A549 (cell line): Measurements from ENCODE around the gene MEDAG. TPM values are rescaled to one million over a fixed set of nuclear protein-coding genes. Genes with fewer than 3 reads are reported as not detected.
A peak's percentile ranks its signal among the peaks of the same experiment; 100 is the strongest.

Experiments
- ATAC-seq, 2 experiments: fragments of 200-7000 bp in 1 of 2; fragments of >200 bp in 1 of 2; cut with Nextera tagmentation in 1 of 2; cut with Tn5 transposase in 1 of 2; 3 replicates each; pipeline versions ENCODE4 v1.8.0 to v1.9.1; 2018 to 2020; ENCODE audit warnings: mild to moderate bottlenecking in 1 of 2, moderate library complexity in 1 of 2
- CTCF ChIA-PET: fragments of 300-600 bp; sonication (Branson Sonifier 250); formaldehyde crosslinking; extraction: SDS; loops from one replicate; lab custom pipeline; 2021; ENCODE audit warnings: antibody characterized with exemption, inconsistent platforms; lab: Yijun Ruan, JAX
- POLR2A ChIA-PET: fragments of 350-600 bp; formaldehyde crosslinking; extraction: SDS; loops from one replicate; lab custom pipeline; 2021; ENCODE audit warnings: antibody characterized with exemption, inconsistent platforms; lab: Yijun Ruan, JAX
- DNase-seq, 2 experiments: peaks; one replicate each; pipeline versions ENCODE4 v3.0.0 to v3.0.0-alpha.2; 2011 to 2016; ENCODE audit warnings: low read depth in 1 of 2, low spot score in 1 of 2
- FAIRE-seq: peaks from 2 replicates; lab custom pipeline; 2011; peaks lifted over from hg19 to GRCh38; lab: Jason Lieb, UNC
- H3K27ac ChIP-seq, 2 experiments: fragments of >200 bp; sonication (Bioruptor Twin); formaldehyde crosslinking; 3 replicates each; pipeline ENCODE4 v1.5.1; 2016 to 2017
- H3K4me1 ChIP-seq: fragments of >200 bp; sonication (Bioruptor Twin); formaldehyde crosslinking; 3 replicates; pipeline ENCODE4 v1.6.1; 2016
- H3K4me2 ChIP-seq: fragments of >200 bp; sonication (Bioruptor Twin); formaldehyde crosslinking; 3 replicates; pipeline ENCODE4 v1.6.1; 2016
- H3K4me3 ChIP-seq: fragments of >200 bp; sonication (Bioruptor Twin); formaldehyde crosslinking; 3 replicates; pipeline ENCODE4 v1.5.1; 2016
- H3K9me3 ChIP-seq: fragments of >200 bp; sonication (Bioruptor Twin); formaldehyde crosslinking; 3 replicates; pipeline ENCODE4 v1.6.1; 2016
- CEBPB ChIP-seq, 2 experiments: fragments of >200 bp in 1 of 2; sonication (Bioruptor Twin) in 1 of 2; formaldehyde crosslinking in 1 of 2; IDR thresholded peaks; 2 replicates each; pipeline ENCODE4 v1.6.1; 2012 to 2016
- CHD4 ChIP-seq: fragments of 200-600 bp; sonication (generic); IDR thresholded peaks from 2 replicates; pipeline ENCODE4 v1.6.1; 2016; ENCODE audit warnings: antibody characterized with exemption, mild to moderate bottlenecking, borderline replicate concordance
- EHMT2 ChIP-seq: fragments of 200-600 bp; sonication (generic); IDR thresholded peaks from 2 replicates; pipeline ENCODE4 v1.6.1; 2016; ENCODE audit warnings: antibody characterized with exemption, low read depth, mild to moderate bottlenecking, moderate library complexity
- ELK1 ChIP-seq: fragments of 150-350 bp; IDR thresholded peaks from 2 replicates; pipeline ENCODE4 v1.6.1; 2014; ENCODE audit warnings: low read depth, mild to moderate bottlenecking, low read length
- EP300 ChIP-seq, 2 experiments: fragments of >200 bp; sonication (Bioruptor Twin); formaldehyde crosslinking; IDR thresholded peaks; 2 replicates in 1 of 2; 3 replicates in 1 of 2; pipeline ENCODE4 v1.6.1; 2016 to 2017
- FOSL2 ChIP-seq, 2 experiments: fragments of 450-650 bp in 1 of 2; fragments of >200 bp in 1 of 2; sonication (Bioruptor Twin) in 1 of 2; formaldehyde crosslinking; IDR thresholded peaks; 2 replicates each; pipeline versions ENCODE4 v1.5.0 to v1.6.1; 2016 to 2020; ENCODE audit warnings: mild to moderate bottlenecking in 1 of 2, moderate library complexity in 1 of 2
- HEYL ChIP-seq: fragments of 250-450 bp; sonication (Bioruptor Pico); IDR thresholded peaks from 2 replicates; pipeline ENCODE4 v1.8.0; 2021; ENCODE audit warnings: mild to moderate bottlenecking, moderate library complexity
- HOXA7 ChIP-seq: fragments of 250-450 bp; sonication (Bioruptor Pico); IDR thresholded peaks from 2 replicates; pipeline ENCODE4 v1.5.0; 2020; ENCODE audit warnings: mild to moderate bottlenecking, moderate library complexity
- HOXB5 ChIP-seq: fragments of 250-450 bp; sonication (Bioruptor Pico); IDR thresholded peaks from 2 replicates; pipeline ENCODE4 v1.5.0; 2020; ENCODE audit warnings: mild to moderate bottlenecking, moderate library complexity
- JUN ChIP-seq, 2 experiments: fragments of >200 bp; sonication (Bioruptor Twin); formaldehyde crosslinking; IDR thresholded peaks; 2 replicates in 1 of 2; 3 replicates in 1 of 2; pipeline ENCODE4 v1.6.1; 2016 to 2017
- KDM1A ChIP-seq: fragments of 200-600 bp; sonication (generic); IDR thresholded peaks from 2 replicates; pipeline ENCODE4 v1.6.1; 2016; ENCODE audit warnings: low read depth, mild to moderate bottlenecking
- MYC ChIP-seq: IDR thresholded peaks from 2 replicates; pipeline ENCODE4 v1.6.1; 2012; ENCODE audit warnings: mild to moderate bottlenecking, inconsistent platforms, low read length, improper control_type of control experiment, borderline replicate concordance
- NFE2L2 ChIP-seq: fragments of 150-350 bp; conservative IDR thresholded peaks from 2 replicates; pipeline ENCODE4 v1.6.1; 2014; ENCODE audit warnings: low read length
- PHF8 ChIP-seq: fragments of 200-600 bp; sonication (generic); IDR thresholded peaks from 2 replicates; pipeline ENCODE4 v1.6.1; 2016; ENCODE audit warnings: low read depth, mild to moderate bottlenecking, antibody characterized with exemption, moderate library complexity, borderline replicate concordance
- POLR2A ChIP-seq: IDR thresholded peaks from 2 replicates; pipeline ENCODE4 v1.6.1; 2012; ENCODE audit warnings: mild to moderate bottlenecking, low read length
- RAD21 ChIP-seq, 2 experiments: fragments of >200 bp in 1 of 2; sonication (Bioruptor Twin) in 1 of 2; formaldehyde crosslinking in 1 of 2; IDR thresholded peaks in 1 of 2; conservative IDR thresholded peaks in 1 of 2; 2 replicates in 1 of 2; 3 replicates in 1 of 2; pipeline ENCODE4 v1.6.1; 2012 to 2018; ENCODE audit warnings: inconsistent platforms in 1 of 2
- RARB ChIP-seq: fragments of 250-450 bp; sonication (Bioruptor Pico); IDR thresholded peaks from 2 replicates; pipeline ENCODE4 v1.8.0; 2021; ENCODE audit warnings: mild to moderate bottlenecking, moderate library complexity
- REST ChIP-seq: fragments of 200-600 bp; sonication (generic); IDR thresholded peaks from 2 replicates; pipeline ENCODE4 v1.6.1; 2016; ENCODE audit warnings: antibody characterized with exemption, mild to moderate bottlenecking, moderate library complexity
- RFX5 ChIP-seq: fragments of 450-650 bp; IDR thresholded peaks from 2 replicates; pipeline ENCODE4 v1.7.1; 2014; ENCODE audit warnings: antibody characterized with exemption, mild to moderate bottlenecking, moderate library complexity
- RNF2 ChIP-seq: fragments of 200-600 bp; sonication (generic); IDR thresholded peaks from 2 replicates; pipeline ENCODE4 v1.6.1; 2016; ENCODE audit warnings: low read depth, mild to moderate bottlenecking, antibody characterized with exemption, moderate library complexity, borderline replicate concordance
- SREBF2 ChIP-seq: fragments of 450-650 bp; IDR thresholded peaks from 2 replicates; pipeline ENCODE4 v1.6.1; 2014; ENCODE audit warnings: mild to moderate bottlenecking, moderate library complexity
- TFCP2L1 ChIP-seq: fragments of 250-450 bp; sonication (Bioruptor Pico); IDR thresholded peaks from 2 replicates; pipeline ENCODE4 v1.5.0; 2021; ENCODE audit warnings: mild to moderate bottlenecking
- TP53 ChIP-seq: fragments of 250-450 bp; sonication (Bioruptor Pico); IDR thresholded peaks from 2 replicates; pipeline ENCODE4 v1.5.0; 2021; ENCODE audit warnings: mild to moderate bottlenecking, moderate library complexity
- ZC3H11A ChIP-seq: fragments of 450-650 bp; IDR thresholded peaks from 2 replicates; pipeline ENCODE4 v1.6.1; 2014; ENCODE audit warnings: antibody characterized with exemption, mild to moderate bottlenecking
- ZNF302 ChIP-seq: fragments of 250-450 bp; sonication (Bioruptor Pico); IDR thresholded peaks from 2 replicates; pipeline ENCODE4 v1.9.0; 2021; ENCODE audit warnings: inconsistent platforms, mild to moderate bottlenecking, moderate library complexity
- WGBS: methylation state at CpG from one replicate; pipeline ENCODE4 v1.1.6; 2017; ENCODE audit errors: missing lambda C conversion rate; 5-methylcytosine and 5-hydroxymethylcytosine counted together
- polyA plus RNA-seq, 4 experiments: library from polyadenylated mRNA; depleted of rRNA in 3 of 4; stranded (reverse); fragments of >200 nt; fragmentation: RNase III in 1 of 4; extraction: RNeasy Plus Mini Kit Qiagen cat#74134 plus additional on column Dnase treatment in 1 of 4; gene quantifications; 2 replicates in 3 of 4; 3 replicates in 1 of 4; pipeline ENCODE4 v1.2.3, GENCODE V29; 2011 to 2017
- TF ChIP-seq, protein P1 (sequence below): fragments of >200 bp; sonication (Bioruptor Twin); formaldehyde crosslinking; IDR thresholded peaks from 3 replicates; pipeline ENCODE4 v1.6.1; 2016

MEDAG gene
- polyA plus RNA-seq, 2 of the 4 experiments (the other 2 are of a cell fraction), result 0.21 TPM; not detected in 1

GRCh38 chr13:30882026-30882850 lies 23.8 kb upstream of the MEDAG start:
- ChIA-PET CTCF (no interaction called here), POLR2A (no interaction called here)
- ATAC-seq, result no peak
- no peaks in the 10 kb centered on the region for H3K9me3 ChIP-seq
- no peak overlapping the region for H3K4me2 ChIP-seq
- DNase-seq, result no peak
- peaks cover 15% of the 10 kb centered on the region for H3K4me1 ChIP-seq
- peak overlapping the region in 1 of 2 experiments; percentile 63; a peak in 3 of 6 replicates for H3K27ac ChIP-seq
- 64% methylated on average over 8 of the region's 8 CpGs for WGBS
- TF ChIP-seq CEBPB (IDR thresholded peaks at IDR 0.05) (no peak), MYC (no peak), PHF8 (no peak), TP53 (CRISPR knock-in tag) (no peak), REST (no peak), ZC3H11A (no peak), NFE2L2 (no peak), HOXB5 (CRISPR knock-in tag) (no peak)
- TF ChIP-seq, all 56 proteins: peak for 0
- FAIRE-seq, result no peak
- no peak overlapping the region for H3K4me3 ChIP-seq

- WGBS, result 61% methylated on average over 13 of the region's 13 CpGs
Observed at GRCh38 chr13:30882996-30883766, 22.9 kb upstream of the MEDAG start.

More at GRCh38 chr13:30882996-30883766, 22.9 kb upstream of the MEDAG start:
- TF ChIP-seq TFCP2L1 (no peak), KDM1A (no peak), RNF2 (no peak), RAD21 (conservative IDR thresholded peaks at IDR 0.05 in 1 of 2, IDR thresholded peaks at IDR 0.05 in 1 of 2) (no peak), EP300 (IDR thresholded peaks at IDR 0.05) (no peak), RFX5 (no peak), CHD4 (no peak), HOXA7 (no peak), RARB (CRISPR knock-in tag) (no peak), ELK1 (no peak), TP53 (CRISPR knock-in tag) (no peak), ZNF302 (CRISPR knock-in tag) (no peak), POLR2A (no peak), HEYL (CRISPR knock-in tag) (no peak), ZC3H11A (no peak), EHMT2 (no peak), JUN (IDR thresholded peaks at IDR 0.05) (no peak), FOSL2 (IDR thresholded peaks at IDR 0.05) (no peak), FOSL2 (CRISPR knock-in tag; IDR thresholded peaks at IDR 0.05) (no peak), SREBF2 (no peak)
- TF ChIP-seq, protein P1, sequence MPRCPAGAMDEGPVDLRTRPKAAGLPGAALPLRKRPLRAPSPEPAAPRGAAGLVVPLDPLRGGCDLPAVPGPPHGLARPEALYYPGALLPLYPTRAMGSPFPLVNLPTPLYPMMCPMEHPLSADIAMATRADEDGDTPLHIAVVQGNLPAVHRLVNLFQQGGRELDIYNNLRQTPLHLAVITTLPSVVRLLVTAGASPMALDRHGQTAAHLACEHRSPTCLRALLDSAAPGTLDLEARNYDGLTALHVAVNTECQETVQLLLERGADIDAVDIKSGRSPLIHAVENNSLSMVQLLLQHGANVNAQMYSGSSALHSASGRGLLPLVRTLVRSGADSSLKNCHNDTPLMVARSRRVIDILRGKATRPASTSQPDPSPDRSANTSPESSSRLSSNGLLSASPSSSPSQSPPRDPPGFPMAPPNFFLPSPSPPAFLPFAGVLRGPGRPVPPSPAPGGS, result no peak
- TF ChIP-seq, all 56 proteins: peak for 0
- Histone ChIP-seq H3K9me3 (no peaks in the 10 kb centered on the region), H3K4me3 (no peak overlapping the region), H3K27ac (no peak overlapping the region), H3K4me2 (no peak overlapping the region), H3K4me1 (peaks cover 15% of the 10 kb centered on the region)
- DNase-seq (no peak), FAIRE-seq (no peak), ATAC-seq (no peak)
- POLR2A ChIA-PET, result no interaction called here
- CTCF ChIA-PET, result interaction anchor here (0.7 kb wide), 1 partner anchor 81 kb away, joined by 3 read pairs; no protein-coding TSS in a partner anchor
